ENCODE data around the gene MMP14. TPM values are rescaled to one million over a fixed set of nuclear protein-coding genes. Genes with fewer than 3 reads are reported as not detected.

The MMP14 gene
- total and polyA plus RNA-seq, 2 of the 13 experiments (the other 11 are each of a cell fraction or from before 2014, with no cell fraction given), result 5.2 to 9.8 TPM

DNA sequence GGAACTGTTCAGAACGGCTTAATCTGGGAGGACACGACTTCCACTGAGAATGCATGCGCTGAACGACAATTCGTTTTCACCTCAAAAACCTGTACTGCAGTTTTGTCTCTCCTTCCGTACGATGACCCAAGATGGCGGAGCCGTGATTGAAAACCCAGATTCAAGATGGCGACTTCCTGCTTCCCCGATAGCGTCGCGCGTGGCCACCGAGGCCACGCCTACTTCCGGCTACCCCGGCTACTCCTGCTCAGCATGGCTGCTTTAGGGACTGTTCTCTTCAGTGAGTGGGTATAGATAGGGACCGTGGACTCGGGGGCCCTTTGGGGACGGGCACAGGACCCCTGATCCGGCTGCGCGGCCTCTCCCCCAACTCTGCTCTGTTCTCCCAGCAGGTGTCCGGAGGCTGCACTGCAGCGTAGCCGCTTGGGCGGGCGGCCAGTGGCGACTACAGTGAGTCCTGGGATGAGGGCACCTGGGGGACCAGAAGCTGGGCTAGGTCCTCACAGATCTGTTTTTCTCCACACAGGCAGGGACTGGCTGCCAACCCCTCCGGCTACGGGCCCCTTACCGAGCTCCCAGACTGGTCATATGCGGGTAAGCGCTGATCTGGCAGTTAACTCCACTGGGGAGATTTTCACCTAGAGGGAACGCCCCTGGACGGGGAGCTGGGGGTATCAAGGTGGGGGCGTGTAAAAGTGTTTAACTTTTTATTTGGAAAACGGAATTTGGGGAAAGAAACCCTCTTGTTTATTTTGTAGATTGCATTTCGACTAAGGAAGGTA is 6.5 kb upstream of the MMP14 start, which contains the start of gene MRPL52 (continued):
- TF ChIP-seq CREB1 (IDR thresholded peaks at IDR 0.05) (peak; percentile 70), CREB1 (CRISPR knock-in tag; IDR thresholded peaks at IDR 0.05) (no peak; the same call in 1 of the 2 replicates), ZBTB8A (CRISPR knock-in tag; IDR thresholded peaks at IDR 0.05; ENCODE audit: borderline replicate concordance, low read depth) (peak; percentile 55; the same call in 1 of the 2 replicates), TCF7 (IDR thresholded peaks at IDR 0.05; ENCODE audit: low read depth) (no peak), ZNF772 (CRISPR knock-in tag; IDR thresholded peaks at IDR 0.05) (no peak), CEBPB (IDR thresholded peaks at IDR 0.05; ENCODE audit: borderline replicate concordance, low read depth, low read length) (no peak), ZNF709 (CRISPR knock-in tag; IDR thresholded peaks at IDR 0.05) (peak; percentile 68; the same call in 1 of the 2 replicates), ZNF414 (CRISPR knock-in tag; IDR thresholded peaks at IDR 0.05) (0 out of 2 replicates have a peak, but pooled peaks have one; percentile 59), ZNF569 (CRISPR knock-in tag; IDR thresholded peaks at IDR 0.05; ENCODE audit: borderline replicate concordance) (peak; percentile 94; the same call in 1 of the 2 replicates), ZNF20 (CRISPR knock-in tag; IDR thresholded peaks at IDR 0.05) (peak; percentile 81; the same call in 1 of the 2 replicates), BATF2 (CRISPR knock-in tag; IDR thresholded peaks at IDR 0.05) (0 out of 2 replicates have a peak, but pooled peaks have one; percentile 7), KMT2B (CRISPR knock-in tag; IDR thresholded peaks at IDR 0.05) (peak; percentile 88), ZNF75D (CRISPR knock-in tag; IDR thresholded peaks at IDR 0.05; ENCODE audit: borderline replicate concordance) (no peak), SIN3B (IDR thresholded peaks at IDR 0.05; ENCODE audit: low read length) (peak; percentile 90), ATF7-NPFF (CRISPR knock-in tag; IDR thresholded peaks at IDR 0.05; ENCODE audit: low read depth) (peak; percentile 76), FOXA1 (IDR thresholded peaks at IDR 0.05) (no peak), FOXA1 (CRISPR knock-in tag; IDR thresholded peaks at IDR 0.05) (no peak; the same call in 1 of the 2 replicates), ZNF83 (CRISPR knock-in tag; IDR thresholded peaks at IDR 0.05; ENCODE audit: borderline replicate concordance) (peak; percentile 98; the same call in 1 of the 2 replicates), ZNF274 (CRISPR knock-in tag; IDR thresholded peaks at IDR 0.05) (peak; percentile 75; the same call in 1 of the 2 replicates), ARNTL (CRISPR knock-in tag; IDR thresholded peaks at IDR 0.05) (peak; percentile 89), ZBTB42 (CRISPR knock-in tag; IDR thresholded peaks at IDR 0.05) (peak; percentile 92; the same call in 1 of the 2 replicates), ZNF143 (CRISPR knock-in tag; IDR thresholded peaks at IDR 0.05) (peak; percentile 50; the same call in 1 of the 2 replicates)
- TF ChIP-seq, protein P1, sequence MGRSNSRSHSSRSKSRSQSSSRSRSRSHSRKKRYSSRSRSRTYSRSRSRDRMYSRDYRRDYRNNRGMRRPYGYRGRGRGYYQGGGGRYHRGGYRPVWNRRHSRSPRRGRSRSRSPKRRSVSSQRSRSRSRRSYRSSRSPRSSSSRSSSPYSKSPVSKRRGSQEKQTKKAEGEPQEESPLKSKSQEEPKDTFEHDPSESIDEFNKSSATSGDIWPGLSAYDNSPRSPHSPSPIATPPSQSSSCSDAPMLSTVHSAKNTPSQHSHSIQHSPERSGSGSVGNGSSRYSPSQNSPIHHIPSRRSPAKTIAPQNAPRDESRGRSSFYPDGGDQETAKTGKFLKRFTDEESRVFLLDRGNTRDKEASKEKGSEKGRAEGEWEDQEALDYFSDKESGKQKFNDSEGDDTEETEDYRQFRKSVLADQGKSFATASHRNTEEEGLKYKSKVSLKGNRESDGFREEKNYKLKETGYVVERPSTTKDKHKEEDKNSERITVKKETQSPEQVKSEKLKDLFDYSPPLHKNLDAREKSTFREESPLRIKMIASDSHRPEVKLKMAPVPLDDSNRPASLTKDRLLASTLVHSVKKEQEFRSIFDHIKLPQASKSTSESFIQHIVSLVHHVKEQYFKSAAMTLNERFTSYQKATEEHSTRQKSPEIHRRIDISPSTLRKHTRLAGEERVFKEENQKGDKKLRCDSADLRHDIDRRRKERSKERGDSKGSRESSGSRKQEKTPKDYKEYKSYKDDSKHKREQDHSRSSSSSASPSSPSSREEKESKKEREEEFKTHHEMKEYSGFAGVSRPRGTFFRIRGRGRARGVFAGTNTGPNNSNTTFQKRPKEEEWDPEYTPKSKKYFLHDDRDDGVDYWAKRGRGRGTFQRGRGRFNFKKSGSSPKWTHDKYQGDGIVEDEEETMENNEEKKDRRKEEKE (IDR thresholded peaks at IDR 0.05), result no peak
- TF ChIP-seq, protein P2, sequence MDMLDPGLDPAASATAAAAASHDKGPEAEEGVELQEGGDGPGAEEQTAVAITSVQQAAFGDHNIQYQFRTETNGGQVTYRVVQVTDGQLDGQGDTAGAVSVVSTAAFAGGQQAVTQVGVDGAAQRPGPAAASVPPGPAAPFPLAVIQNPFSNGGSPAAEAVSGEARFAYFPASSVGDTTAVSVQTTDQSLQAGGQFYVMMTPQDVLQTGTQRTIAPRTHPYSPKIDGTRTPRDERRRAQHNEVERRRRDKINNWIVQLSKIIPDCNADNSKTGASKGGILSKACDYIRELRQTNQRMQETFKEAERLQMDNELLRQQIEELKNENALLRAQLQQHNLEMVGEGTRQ (IDR thresholded peaks at IDR 0.05; ENCODE audit: low read depth, low read length), result peak; percentile 36; the same call in 1 of the 2 replicates
- TF ChIP-seq, protein P2 (CRISPR knock-in tag; IDR thresholded peaks at IDR 0.05; ENCODE audit: borderline replicate concordance), result no peak; the same call in 1 of the 2 replicates
